Osteocyte (in vitro differentiated cells): ENCODE results near the gene CGNL1. TPM values are rescaled to one million over a fixed set of nuclear protein-coding genes. Genes with fewer than 3 reads are reported as not detected.

Experiments used
- DNase-seq: peaks from one replicate; pipeline ENCODE4 v3.0.0; 2021; ENCODE audit warnings: mixed read lengths; ENCODE audit not compliant: unreplicated experiment; ENCODE audit errors: extremely low spot score
- H3K27ac Mint-ChIP-seq: one replicate; pipeline ENCODE4 v1.8.0; 2021; ENCODE audit warnings: mild to moderate bottlenecking, mixed read lengths; ENCODE audit not compliant: unreplicated experiment
- H3K27me3 Mint-ChIP-seq: one replicate; pipeline ENCODE4 v1.8.0; 2021; ENCODE audit warnings: mixed read lengths; ENCODE audit not compliant: unreplicated experiment
- H3K36me3 Mint-ChIP-seq: one replicate; pipeline ENCODE4 v1.8.0; 2021; ENCODE audit warnings: mixed read lengths; ENCODE audit not compliant: unreplicated experiment
- H3K4me1 Mint-ChIP-seq: one replicate; pipeline ENCODE4 v1.8.0; 2021; ENCODE audit warnings: mixed read lengths; ENCODE audit not compliant: unreplicated experiment
- H3K4me3 Mint-ChIP-seq: one replicate; pipeline ENCODE4 v1.8.0; 2021; ENCODE audit warnings: mild to moderate bottlenecking, moderate library complexity, mixed read lengths; ENCODE audit not compliant: unreplicated experiment
- H3K9me3 Mint-ChIP-seq: one replicate; pipeline ENCODE4 v1.8.0; 2021; ENCODE audit warnings: mixed read lengths; ENCODE audit not compliant: unreplicated experiment
- total RNA-seq: library from RNA; stranded (reverse); gene quantifications from 2 replicates; pipeline ENCODE4 v1.2.1, GENCODE V29; 2021
- TF ChIP-seq, protein P1 (sequence below): fragments of 200-600 bp; sonication (generic); IDR thresholded peaks from 2 replicates; pipeline ENCODE4 v1.5.0; 2021; ENCODE audit warnings: antibody characterized with exemption, mild to moderate bottlenecking, moderate library complexity

Gene CGNL1
- total RNA-seq, 1 donor from 2014 or later = 6.2 TPM

DNA sequence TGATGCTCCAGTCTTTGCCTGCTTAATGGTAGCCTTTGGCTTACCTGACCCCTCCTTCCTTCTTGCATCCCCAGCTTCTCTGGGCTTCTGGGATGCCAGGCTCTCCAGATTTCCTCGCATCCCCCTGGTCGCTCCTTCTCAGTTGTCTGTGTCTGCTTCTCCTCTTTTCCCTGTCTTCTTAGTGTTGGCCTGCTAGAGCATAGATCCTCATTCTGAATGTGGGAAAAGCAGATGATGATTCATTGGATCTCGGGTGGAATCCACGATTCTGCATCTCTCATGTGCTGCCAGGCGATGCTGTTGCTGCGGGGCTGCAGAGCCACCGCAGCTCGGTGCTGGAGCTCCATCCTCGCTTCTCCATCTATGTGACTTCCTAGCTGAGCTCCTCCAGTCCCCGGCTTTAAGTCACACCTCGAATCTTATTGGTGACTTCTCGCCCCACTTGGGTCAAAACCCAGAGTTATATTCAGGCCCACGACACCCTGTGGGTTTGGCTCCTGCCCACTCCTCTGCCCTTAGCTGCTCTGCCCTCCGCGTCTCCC, 47.4 kb downstream of the CGNL1 start:
- TF ChIP-seq, protein P1, sequence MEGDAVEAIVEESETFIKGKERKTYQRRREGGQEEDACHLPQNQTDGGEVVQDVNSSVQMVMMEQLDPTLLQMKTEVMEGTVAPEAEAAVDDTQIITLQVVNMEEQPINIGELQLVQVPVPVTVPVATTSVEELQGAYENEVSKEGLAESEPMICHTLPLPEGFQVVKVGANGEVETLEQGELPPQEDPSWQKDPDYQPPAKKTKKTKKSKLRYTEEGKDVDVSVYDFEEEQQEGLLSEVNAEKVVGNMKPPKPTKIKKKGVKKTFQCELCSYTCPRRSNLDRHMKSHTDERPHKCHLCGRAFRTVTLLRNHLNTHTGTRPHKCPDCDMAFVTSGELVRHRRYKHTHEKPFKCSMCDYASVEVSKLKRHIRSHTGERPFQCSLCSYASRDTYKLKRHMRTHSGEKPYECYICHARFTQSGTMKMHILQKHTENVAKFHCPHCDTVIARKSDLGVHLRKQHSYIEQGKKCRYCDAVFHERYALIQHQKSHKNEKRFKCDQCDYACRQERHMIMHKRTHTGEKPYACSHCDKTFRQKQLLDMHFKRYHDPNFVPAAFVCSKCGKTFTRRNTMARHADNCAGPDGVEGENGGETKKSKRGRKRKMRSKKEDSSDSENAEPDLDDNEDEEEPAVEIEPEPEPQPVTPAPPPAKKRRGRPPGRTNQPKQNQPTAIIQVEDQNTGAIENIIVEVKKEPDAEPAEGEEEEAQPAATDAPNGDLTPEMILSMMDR = no peak
- Mint-ChIP-seq H3K36me3 (no peaks in the 10 kb centered on the region), H3K27me3 (peaks cover 6% of the 10 kb centered on the region), H3K4me1 (peaks cover 35% of the 10 kb centered on the region), H3K27ac (no peak overlapping the region), H3K4me3 (no peak overlapping the region), H3K9me3 (peaks cover 4% of the 10 kb centered on the region)
- DNase-seq = no peak

GRCh38 chr15:57424628-57425405, 48.5 kb downstream of the CGNL1 start:
- Mint-ChIP-seq H3K9me3 (peaks cover 4% of the 10 kb centered on the region), H3K27ac (no peak overlapping the region), H3K4me1 (peaks cover 38% of the 10 kb centered on the region)

DNA sequence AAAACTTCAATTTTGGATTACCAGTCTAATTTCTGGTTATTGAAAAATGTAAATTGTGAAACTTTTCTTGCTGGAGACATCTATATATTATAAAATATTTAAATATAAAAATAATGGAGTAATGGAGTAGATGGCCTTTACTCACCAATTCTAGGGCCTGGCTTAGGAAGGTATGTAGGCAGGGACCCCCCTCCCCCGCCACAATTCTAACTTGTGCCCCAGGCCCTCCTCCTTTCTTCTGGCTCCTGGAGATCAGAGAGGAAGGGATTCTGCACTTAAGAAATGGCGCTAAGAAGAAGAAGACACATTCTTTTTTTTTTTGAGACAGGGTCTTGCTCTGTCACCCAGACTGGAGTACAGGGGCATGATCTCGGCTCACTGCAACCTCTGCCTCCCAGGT, 49.5 kb downstream of the CGNL1 start:
- Mint-ChIP-seq H3K9me3 (no peaks in the 10 kb centered on the region), H3K27me3 (peaks cover 6% of the 10 kb centered on the region), H3K4me1 (peaks cover 38% of the 10 kb centered on the region), H3K36me3 (no peaks in the 10 kb centered on the region), H3K27ac (no peak overlapping the region), H3K4me3 (no peak overlapping the region)
- TF ChIP-seq, protein P1 = no peak
- no peak for DNase-seq

More at GRCh38 chr15:57424628-57425405, 48.5 kb downstream of the CGNL1 start:
- no peak for DNase-seq
- TF ChIP-seq, protein P1 = no peak
- Mint-ChIP-seq H3K27me3 (peaks cover 6% of the 10 kb centered on the region), H3K4me3 (no peak overlapping the region), H3K36me3 (no peaks in the 10 kb centered on the region)

- H3K4me3 Mint-ChIP-seq = peak overlapping the region; percentile 52
- peak overlapping the region; percentile 50 for H3K27ac Mint-ChIP-seq
- no peak for DNase-seq
- H3K36me3 Mint-ChIP-seq = no peaks in the 10 kb centered on the region
- H3K9me3 Mint-ChIP-seq = no peaks in the 10 kb centered on the region
- H3K4me1 Mint-ChIP-seq = peaks cover 35% of the 10 kb centered on the region
- H3K27me3 Mint-ChIP-seq = peaks cover 6% of the 10 kb centered on the region
- TF ChIP-seq, protein P1 = no peak
Measured at GRCh38 chr15:57427367-57427821, 51.1 kb downstream of the CGNL1 start.

DNA sequence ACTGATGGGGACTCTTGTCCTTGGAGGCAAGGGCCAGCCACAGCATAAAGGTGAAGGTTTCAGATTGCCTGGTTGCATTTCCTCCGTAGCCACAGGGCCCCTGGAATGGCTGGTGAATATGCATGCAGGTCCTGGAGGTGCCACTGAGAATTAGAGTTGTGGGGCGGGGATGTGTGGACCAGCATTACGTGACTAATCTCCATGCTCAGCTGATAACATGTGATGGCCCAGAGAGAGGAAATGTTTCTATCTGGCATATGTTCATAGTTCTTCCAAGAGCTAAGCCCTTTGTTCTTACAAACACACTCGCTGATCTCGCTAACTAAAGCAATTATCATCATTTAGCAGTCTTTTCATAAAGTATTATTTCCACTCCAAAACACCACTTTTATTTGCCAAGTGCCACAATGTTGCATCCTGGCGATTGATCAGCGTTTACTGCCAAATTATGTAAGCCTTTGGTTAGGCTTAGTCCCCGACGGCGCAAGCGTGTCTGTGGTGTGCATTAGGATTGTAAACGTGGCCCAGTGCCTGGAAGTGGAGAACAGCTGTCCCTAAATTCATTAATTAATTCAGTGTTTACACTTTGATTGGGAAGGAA, 55.9 kb downstream of the CGNL1 start:
- H3K4me1 Mint-ChIP-seq = peaks cover 20% of the 10 kb centered on the region
- H3K4me3 Mint-ChIP-seq = no peak overlapping the region
- H3K36me3 Mint-ChIP-seq = peaks cover 1% of the 10 kb centered on the region
- H3K27ac Mint-ChIP-seq = no peak overlapping the region
- DNase-seq = no peak
- H3K9me3 Mint-ChIP-seq = no peaks in the 10 kb centered on the region
- TF ChIP-seq, protein P1 = no peak
- H3K27me3 Mint-ChIP-seq = peaks cover 33% of the 10 kb centered on the region
